Osteoblast (primary cell): Measurements from ENCODE around the gene WWOX. TPM values are rescaled to one million over a fixed set of nuclear protein-coding genes. Genes with fewer than 3 reads are reported as not detected.

Experiments used
- DNase-seq: peaks from one replicate; pipeline ENCODE4 v3.0.0; 2011; ENCODE audit warnings: low spot score, mixed read lengths; ENCODE audit not compliant: insufficient read length; ENCODE audit errors: missing footprints
- H2AFZ ChIP-seq: 2 replicates; pipeline ENCODE4 v1.6.0; 2011; ENCODE audit warnings: mild to moderate bottlenecking, low read length
- H3K27ac ChIP-seq: 2 replicates; pipeline ENCODE4 v1.5.1; 2011; ENCODE audit warnings: mild to moderate bottlenecking, low read depth, low read length, moderate library complexity
- H3K27me3 ChIP-seq: 2 replicates; pipeline ENCODE4 v1.6.0; 2012; ENCODE audit warnings: mild to moderate bottlenecking, control low read depth, inconsistent platforms, low read length, moderate library complexity; ENCODE audit not compliant: insufficient read depth
- H3K36me3 ChIP-seq: 2 replicates; pipeline ENCODE4 v1.5.1; 2011; ENCODE audit warnings: mild to moderate bottlenecking, low read length, control low read depth, moderate library complexity; ENCODE audit not compliant: insufficient read depth
- H3K4me1 ChIP-seq: 2 replicates; pipeline ENCODE4 v1.5.1; 2011; ENCODE audit warnings: mild to moderate bottlenecking, low read length, control low read depth, moderate library complexity; ENCODE audit not compliant: insufficient read depth
- H3K4me2 ChIP-seq: 2 replicates; pipeline ENCODE4 v1.6.0; 2011; ENCODE audit warnings: mild to moderate bottlenecking, low read length; ENCODE audit not compliant: insufficient read depth
- H3K4me3 ChIP-seq: fragments of 200-600 bp; sonication (generic); 3 replicates; pipeline ENCODE4 v1.5.1; 2012; ENCODE audit warnings: mild to moderate bottlenecking, low read length, inconsistent platforms; ENCODE audit not compliant: insufficient read depth
- H3K79me2 ChIP-seq: 2 replicates; pipeline ENCODE4 v1.6.0; 2012; ENCODE audit warnings: mild to moderate bottlenecking, low read length, control low read depth, inconsistent platforms; ENCODE audit not compliant: insufficient read depth
- H3K9me3 ChIP-seq: 2 replicates; pipeline ENCODE4 v1.5.1; 2011; ENCODE audit warnings: low read depth, low read length, control low read depth
- H4K20me1 ChIP-seq: 2 replicates; pipeline ENCODE4 v1.6.0; 2012; ENCODE audit warnings: mild to moderate bottlenecking, low read length, control low read depth; ENCODE audit not compliant: insufficient read depth
- total RNA-seq: library from RNA; depleted of rRNA; stranded (reverse); fragments of >200 nt; gene quantifications from 2 replicates; pipeline ENCODE4 v1.2.3, GENCODE V29; 2012
- TF ChIP-seq, protein P1 (sequence below): IDR thresholded peaks from 2 replicates; pipeline ENCODE4 v1.5.1; 2011; ENCODE audit warnings: mild to moderate bottlenecking, low read depth, low read length, moderate library complexity; ENCODE audit errors: extremely low read depth

WWOX gene
- total RNA-seq, 1 donor = 23.9 TPM

DNA sequence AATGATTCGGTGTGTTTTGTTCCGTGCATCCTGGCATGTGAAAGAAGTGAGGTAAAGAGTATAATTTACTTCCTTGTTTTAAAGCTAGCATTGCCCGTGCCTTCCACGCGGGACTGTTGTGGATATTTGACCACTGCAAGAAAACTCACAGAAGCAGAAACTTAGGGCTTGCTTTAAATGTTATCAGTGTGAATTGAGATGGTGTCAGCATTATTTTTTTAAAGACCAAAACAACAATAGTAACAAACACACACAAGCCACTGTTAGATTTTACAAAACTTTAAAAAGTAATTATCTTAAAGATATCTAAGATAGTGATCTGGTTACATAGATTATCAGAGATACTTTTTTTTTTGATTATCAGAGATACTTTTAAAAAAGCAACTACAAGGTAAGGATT, 47.4 kb downstream of the WWOX start:
- no peaks in the 10 kb centered on the region for H4K20me1 ChIP-seq
- H3K79me2 ChIP-seq = no peaks in the 10 kb centered on the region
- H3K27ac ChIP-seq = no peak overlapping the region
- H3K27me3 ChIP-seq = peaks cover 2% of the 10 kb centered on the region
- H3K4me2 ChIP-seq = no peak overlapping the region
- TF ChIP-seq, protein P1, sequence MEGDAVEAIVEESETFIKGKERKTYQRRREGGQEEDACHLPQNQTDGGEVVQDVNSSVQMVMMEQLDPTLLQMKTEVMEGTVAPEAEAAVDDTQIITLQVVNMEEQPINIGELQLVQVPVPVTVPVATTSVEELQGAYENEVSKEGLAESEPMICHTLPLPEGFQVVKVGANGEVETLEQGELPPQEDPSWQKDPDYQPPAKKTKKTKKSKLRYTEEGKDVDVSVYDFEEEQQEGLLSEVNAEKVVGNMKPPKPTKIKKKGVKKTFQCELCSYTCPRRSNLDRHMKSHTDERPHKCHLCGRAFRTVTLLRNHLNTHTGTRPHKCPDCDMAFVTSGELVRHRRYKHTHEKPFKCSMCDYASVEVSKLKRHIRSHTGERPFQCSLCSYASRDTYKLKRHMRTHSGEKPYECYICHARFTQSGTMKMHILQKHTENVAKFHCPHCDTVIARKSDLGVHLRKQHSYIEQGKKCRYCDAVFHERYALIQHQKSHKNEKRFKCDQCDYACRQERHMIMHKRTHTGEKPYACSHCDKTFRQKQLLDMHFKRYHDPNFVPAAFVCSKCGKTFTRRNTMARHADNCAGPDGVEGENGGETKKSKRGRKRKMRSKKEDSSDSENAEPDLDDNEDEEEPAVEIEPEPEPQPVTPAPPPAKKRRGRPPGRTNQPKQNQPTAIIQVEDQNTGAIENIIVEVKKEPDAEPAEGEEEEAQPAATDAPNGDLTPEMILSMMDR = no peak
- H3K36me3 ChIP-seq = no peaks in the 10 kb centered on the region
- DNase-seq = no peak
- no peaks in the 10 kb centered on the region for H3K9me3 ChIP-seq
- no peak overlapping the region for H2AFZ ChIP-seq
- H3K4me3 ChIP-seq = no peak overlapping the region
- peaks cover 11% of the 10 kb centered on the region for H3K4me1 ChIP-seq

DNA sequence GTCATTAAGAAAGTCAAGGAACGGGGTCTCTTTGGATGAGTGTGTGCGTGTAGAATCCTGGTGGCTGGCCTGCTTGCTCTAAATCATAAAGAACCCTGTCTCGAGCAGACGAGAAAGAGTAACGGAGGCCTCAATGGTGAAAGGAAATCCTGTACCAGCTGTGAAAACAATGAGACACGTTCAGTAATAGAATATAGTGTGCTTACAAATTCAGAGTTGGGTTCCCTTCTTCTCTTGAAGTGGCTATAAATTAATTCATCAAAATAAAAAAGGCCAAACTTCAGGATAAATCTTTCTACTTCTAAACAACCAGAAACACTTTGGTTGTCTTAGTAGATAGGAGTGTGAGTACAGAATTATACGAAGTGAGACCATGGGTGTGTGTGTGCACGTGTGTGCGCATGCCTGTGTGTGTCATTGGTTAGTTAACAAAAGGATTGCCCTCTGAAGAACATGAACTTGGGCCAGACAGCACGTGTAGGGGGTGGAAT, 48.5 kb downstream of the WWOX start:
- Histone ChIP-seq H3K27me3 (peaks cover 2% of the 10 kb centered on the region), H3K27ac (no peak overlapping the region), H3K4me3 (no peak overlapping the region), H3K79me2 (no peaks in the 10 kb centered on the region), H4K20me1 (no peaks in the 10 kb centered on the region), H3K4me1 (peaks cover 5% of the 10 kb centered on the region), H3K9me3 (no peaks in the 10 kb centered on the region), H2AFZ (no peak overlapping the region), H3K36me3 (no peaks in the 10 kb centered on the region), H3K4me2 (no peak overlapping the region)
- TF ChIP-seq, protein P1 = no peak
- no peak for DNase-seq

DNA sequence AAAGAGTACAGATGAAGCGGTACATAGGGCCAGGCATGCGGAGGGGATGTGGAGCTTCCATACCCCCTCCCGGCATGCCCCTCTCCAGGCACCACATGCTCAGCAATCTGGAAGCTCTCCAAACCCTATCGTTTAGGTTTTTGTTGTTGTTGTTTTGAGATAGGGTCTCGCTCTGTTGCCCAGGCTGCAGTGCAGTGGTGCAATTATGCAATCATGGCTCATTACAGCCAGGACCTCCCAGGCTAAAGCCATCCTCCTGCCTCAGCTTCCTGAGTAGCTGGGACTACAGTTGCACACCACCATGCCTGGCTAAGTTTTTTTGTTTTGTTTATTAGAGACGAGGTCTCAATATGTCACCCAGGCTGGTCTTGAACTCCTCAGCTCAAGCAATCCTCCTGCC, 50.8 kb downstream of the WWOX start:
- no peak overlapping the region for H3K27ac ChIP-seq
- no peak overlapping the region for H3K4me2 ChIP-seq
- H3K27me3 ChIP-seq = peaks cover 2% of the 10 kb centered on the region
- no peak overlapping the region for H3K4me3 ChIP-seq
- no peak overlapping the region for H2AFZ ChIP-seq
- H3K79me2 ChIP-seq = no peaks in the 10 kb centered on the region
- no peaks in the 10 kb centered on the region for H3K36me3 ChIP-seq
- DNase-seq = no peak
- TF ChIP-seq, protein P1 = no peak
- no peaks in the 10 kb centered on the region for H4K20me1 ChIP-seq
- no peaks in the 10 kb centered on the region for H3K4me1 ChIP-seq
- H3K9me3 ChIP-seq = no peaks in the 10 kb centered on the region

DNA sequence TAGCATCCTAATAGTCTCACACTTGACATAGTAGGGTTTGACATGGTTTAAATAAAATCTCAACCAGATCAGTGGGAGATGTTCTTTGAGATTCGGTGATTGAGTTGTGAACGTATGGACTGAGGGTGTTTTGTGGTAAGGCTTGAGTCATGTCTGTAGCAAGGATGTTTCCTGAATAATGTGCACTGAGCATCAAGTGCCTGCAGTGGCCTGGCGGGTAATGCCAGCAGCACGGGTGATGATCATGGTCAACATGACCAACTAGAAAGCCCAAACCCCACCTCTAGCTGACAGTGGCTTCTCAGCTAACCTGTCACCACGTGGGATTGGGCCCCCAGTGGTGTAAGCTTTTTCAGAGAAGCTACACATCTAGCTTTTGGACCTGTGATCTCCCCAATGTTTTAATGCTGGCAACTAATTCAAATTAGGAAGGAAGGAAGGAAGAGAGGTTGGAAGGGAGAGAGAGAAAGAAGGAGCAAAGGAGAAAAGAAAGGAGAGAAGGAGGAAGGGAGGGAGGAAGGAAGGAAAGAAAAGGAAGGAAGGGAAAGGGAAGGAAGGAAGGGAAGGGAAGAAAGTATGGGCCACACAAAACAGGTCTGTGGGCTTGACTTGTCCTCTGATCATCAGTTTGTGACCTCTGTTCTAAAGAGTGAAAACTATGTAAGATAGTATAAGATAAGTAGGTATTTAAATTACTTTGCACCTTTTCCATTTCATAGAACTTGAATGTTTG, 55.4 kb downstream of the WWOX start:
- Histone ChIP-seq H3K36me3 (no peaks in the 10 kb centered on the region), H2AFZ (no peak overlapping the region), H3K79me2 (no peaks in the 10 kb centered on the region), H3K4me3 (no peak overlapping the region), H3K27ac (no peak overlapping the region), H3K27me3 (no peaks in the 10 kb centered on the region), H3K4me1 (no peaks in the 10 kb centered on the region), H3K4me2 (no peak overlapping the region), H3K9me3 (no peaks in the 10 kb centered on the region), H4K20me1 (no peaks in the 10 kb centered on the region)
- TF ChIP-seq, protein P1 = no peak
- DNase-seq = no peak
